ENCODE measurements around the gene CETP. TPM values are rescaled to one million over a fixed set of nuclear protein-coding genes. Genes with fewer than 3 reads are reported as not detected.

CETP gene
- total and polyA plus RNA-seq, 2 of the 8 experiments (the other 6 are each of a cell fraction or from before 2014, with no cell fraction given), result not detected

GRCh38 chr16:56919099-56919800 lies 42.5 kb upstream of the CETP start:
- Histone ChIP-seq H2BK120ac (replicated peaks; ENCODE audit: low read depth, low read length) (no peak overlapping the region), H4K8ac (ENCODE audit: extremely low read depth, insufficient read depth, low read length) (no peak overlapping the region), H3K4me1 (replicated peaks in 1 of 4; ENCODE audit: control insufficient read depth in 3 of 4, insufficient read depth in 4 of 4, low read length in 3 of 4) (no peaks in the 10 kb centered on the region), H3K36me3 (ENCODE audit: control insufficient read depth in 2 of 4, insufficient read depth in 4 of 4, low read length in 3 of 4) (no peaks in the 10 kb centered on the region), H4K5ac (ENCODE audit: insufficient read length, low read depth, low read length) (no peak overlapping the region), H3K56ac (replicated peaks; ENCODE audit: insufficient read length, low read depth, low read length) (no peak overlapping the region), H4K91ac (replicated peaks; ENCODE audit: insufficient read length, low read length) (no peak overlapping the region), H2BK15ac (ENCODE audit: low read length) (no peak overlapping the region), H3K14ac (ENCODE audit: insufficient read length) (no peak overlapping the region), H2AFZ (ENCODE audit: low read length) (no peak overlapping the region), H3K27ac (ENCODE audit: low read depth, low read length) (no peak overlapping the region), H3K23me2 (ENCODE audit: low read depth, low read length) (no peaks in the 10 kb centered on the region), H2BK5ac (ENCODE audit: low read depth, low read length) (no peak overlapping the region), H2BK12ac (ENCODE audit: low read depth, low read length) (no peak overlapping the region), H3K9ac (replicated peaks in 1 of 4; ENCODE audit: extremely low read depth in 1 of 4, low read depth in 3 of 4, low read length in 3 of 4) (no peak overlapping the region), H3K79me2 (ENCODE audit: control insufficient read depth in 1 of 2, insufficient read depth in 2 of 2, low read length in 2 of 2) (no peaks in the 10 kb centered on the region), H2AK5ac (ENCODE audit: low read depth, low read length) (no peak overlapping the region), H3K23ac (ENCODE audit: insufficient read length) (no peak overlapping the region), H3K4me2 (ENCODE audit: insufficient read depth in 1 of 2, low read depth in 2 of 2, low read length in 2 of 2) (no peak overlapping the region), H2BK20ac (ENCODE audit: low read length) (no peak overlapping the region), H3K4ac (replicated peaks; ENCODE audit: insufficient read length, low read depth, low read length) (no peak overlapping the region), H3K18ac (ENCODE audit: extremely low read depth, low read length) (no peak overlapping the region), H3K79me1 (ENCODE audit: low read depth, low read length) (no peaks in the 10 kb centered on the region), H4K20me1 (replicated peaks in 1 of 2; ENCODE audit: control insufficient read depth in 1 of 2, insufficient read depth in 2 of 2, low read length in 2 of 2) (no peaks in the 10 kb centered on the region), H3K4me3 (ENCODE audit: extremely low read depth in 1 of 4, insufficient read depth in 2 of 4, low read depth in 3 of 4, low read length in 4 of 4) (no peak overlapping the region), H3K9me3 (ENCODE audit: insufficient read depth in 2 of 2, low read depth in 1 of 2, low read length in 1 of 2) (no peaks in the 10 kb centered on the region), H3K27me3 (replicated peaks in 1 of 4; ENCODE audit: control insufficient read depth in 3 of 4, extremely low read depth in 1 of 4, insufficient read depth in 3 of 4, low read length in 3 of 4) (no peaks in the 10 kb centered on the region)
- DNase-seq (ENCODE audit: low read depth in 1 of 2, low spot score in 2 of 2) (no peak), FAIRE-seq (no peak)
- CTCF ChIA-PET (ENCODE audit: partially characterized antibody), result interaction anchor here (0.6 to 2.7 kb wide), 9 partner anchors 11 to 278 kb away, joined by 3 to 15 read pairs (median 4); no protein-coding TSS in a partner anchor
- WGBS, 2 experiments (ENCODE audit: extremely low coverage in 1 of 2, insufficient coverage in 1 of 2, insufficient read length in 1 of 2, insufficient replicate concordance in 2 of 2, low coverage in 1 of 2, low lambda C conversion rate in 2 of 2, missing lambda C conversion rate in 1 of 2), result 86% methylated on average over 11 of the region's 11 CpGs; no CpG with 5 or more reads in 1 of the 2 experiments
- POLR2A ChIA-PET (ENCODE audit: partially characterized antibody), result interaction anchor here (1.3 to 6.5 kb wide), 2 partner anchors 14 to 24 kb away, joined by 4 to 82 read pairs; partner anchors contain the start of gene HERPUD1
- TF ChIP-seq FOSL1 (IDR thresholded peaks at IDR 0.05; ENCODE audit: insufficient read depth, low read depth, low read length), result no peak
- no peak for TF ChIP-seq KDM1A (IDR thresholded peaks at IDR 0.05; ENCODE audit: borderline replicate concordance, low read length)
- no peak for TF ChIP-seq GTF2F1 (IDR thresholded peaks at IDR 0.05; ENCODE audit: borderline replicate concordance, low read depth, low read length)
- no peak for TF ChIP-seq TBP (IDR thresholded peaks at IDR 0.05; ENCODE audit: low read depth, low read length)
- no peak for TF ChIP-seq ASH2L (IDR thresholded peaks at IDR 0.05; ENCODE audit: low read length)
- TF ChIP-seq E2F6 (IDR thresholded peaks at IDR 0.05), result no peak
- no peak for TF ChIP-seq CBX5 (IDR thresholded peaks at IDR 0.05; ENCODE audit: low read depth, low read length)
- no peak for TF ChIP-seq SIN3A (conservative IDR thresholded peaks at IDR 0.05 in 1 of 2, IDR thresholded peaks at IDR 0.05 in 1 of 2; ENCODE audit: low read depth in 1 of 2, low read length in 2 of 2)
- TF ChIP-seq TAF1 (IDR thresholded peaks at IDR 0.05; ENCODE audit: low read depth, low read length), result no peak
- no peak for TF ChIP-seq HDAC6 (IDR thresholded peaks at IDR 0.05; ENCODE audit: low read depth, low read length)
- no peak for TF ChIP-seq SIX5 (IDR thresholded peaks at IDR 0.05; ENCODE audit: low read depth, low read length)
- no peak for TF ChIP-seq ATF3 (IDR thresholded peaks at IDR 0.05; ENCODE audit: insufficient read depth, low read depth, low read length)
